GM18873 (cell line): ENCODE results near the gene APOC4.
"Not testable (repeated sequence)": the region's sequence is repeated elsewhere in the genome, so short reads cannot be mapped to it uniquely, and the experiment has no call there.

Experiments used
- ATAC-seq: cut with Tn5 transposase; IDR thresholded peaks from one replicate; pipeline ENCODE4 v1.9.1; 2021; ENCODE audit warnings: mild to moderate bottlenecking, moderate library complexity, moderate number of reproducible peaks; ENCODE audit not compliant: unreplicated experiment, low FRiP score

APOC4 gene, protein sequence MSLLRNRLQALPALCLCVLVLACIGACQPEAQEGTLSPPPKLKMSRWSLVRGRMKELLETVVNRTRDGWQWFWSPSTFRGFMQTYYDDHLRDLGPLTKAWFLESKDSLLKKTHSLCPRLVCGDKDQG

DNA sequence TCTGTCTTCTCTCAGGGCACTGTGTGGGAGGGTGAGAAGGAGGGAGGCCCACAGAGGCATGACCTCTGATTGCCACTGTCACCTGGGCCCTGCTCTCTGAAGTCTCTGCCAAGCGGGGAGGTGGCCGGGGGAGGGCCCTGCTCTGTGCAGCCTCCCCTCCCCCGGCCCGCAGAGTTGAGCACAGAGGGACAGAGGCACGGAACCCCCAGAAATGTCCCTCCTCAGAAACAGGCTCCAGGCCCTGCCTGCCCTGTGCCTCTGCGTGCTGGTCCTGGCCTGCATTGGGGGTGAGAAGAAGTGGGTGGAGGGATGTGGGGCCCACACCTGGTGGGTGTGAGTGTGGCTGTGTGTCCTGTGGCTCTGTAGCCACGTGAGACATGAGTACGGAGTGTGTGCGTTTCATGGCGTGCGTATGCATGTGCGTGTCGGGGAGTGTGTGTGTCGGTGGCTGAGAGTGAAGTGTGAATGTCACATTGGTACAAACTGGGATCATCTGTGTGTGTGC is at the start of gene APOC4:
Gene APOC4 (plus strand): TSS at position 171 of the 505 bp plus-strand sequence. CDS start 41 bp downstream, at position 212.
- ATAC-seq: no peak

- ATAC-seq: no peak
Measured at GRCh38 chr19:44892932-44893331, 49.1 kb upstream of the APOC4 start.

DNA sequence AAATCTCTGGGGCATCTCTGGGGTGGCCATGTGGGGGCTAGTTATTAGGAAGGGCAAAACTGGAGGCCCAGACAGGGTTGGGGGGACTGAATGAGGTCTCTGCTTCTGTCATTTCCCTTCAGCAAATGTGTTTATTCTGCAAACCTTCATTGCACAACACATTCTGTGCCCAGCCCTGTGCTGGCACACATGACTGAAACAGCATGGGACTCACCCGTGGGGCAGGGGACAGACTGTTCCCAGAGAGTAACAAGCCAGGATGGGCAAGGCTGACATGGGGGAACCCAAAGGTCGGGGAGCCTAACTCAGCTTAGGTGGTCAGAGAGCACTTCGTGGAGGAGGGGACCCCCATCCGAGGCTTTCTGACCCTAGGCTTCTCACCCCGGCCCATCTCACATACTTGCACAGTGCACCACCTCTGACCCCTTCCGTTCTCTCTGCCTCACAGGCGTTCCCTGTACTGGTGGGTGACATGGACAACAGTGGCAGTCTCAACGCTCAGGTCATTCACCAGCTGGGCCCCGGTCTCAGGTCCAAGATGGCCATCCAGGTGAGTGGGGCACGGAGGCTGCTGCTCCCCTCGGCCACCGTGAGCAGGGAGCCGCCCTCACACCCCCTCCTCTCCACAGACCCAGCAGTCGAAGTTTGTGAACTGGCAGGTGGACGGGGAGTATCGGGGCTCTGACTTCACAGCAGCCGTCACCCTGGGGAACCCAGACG is 48.5 kb upstream of the APOC4 start:
- ATAC-seq: no peak

GRCh38 chr19:44894052-44894400 is 48.0 kb upstream of the APOC4 start:
- no peak for ATAC-seq

DNA sequence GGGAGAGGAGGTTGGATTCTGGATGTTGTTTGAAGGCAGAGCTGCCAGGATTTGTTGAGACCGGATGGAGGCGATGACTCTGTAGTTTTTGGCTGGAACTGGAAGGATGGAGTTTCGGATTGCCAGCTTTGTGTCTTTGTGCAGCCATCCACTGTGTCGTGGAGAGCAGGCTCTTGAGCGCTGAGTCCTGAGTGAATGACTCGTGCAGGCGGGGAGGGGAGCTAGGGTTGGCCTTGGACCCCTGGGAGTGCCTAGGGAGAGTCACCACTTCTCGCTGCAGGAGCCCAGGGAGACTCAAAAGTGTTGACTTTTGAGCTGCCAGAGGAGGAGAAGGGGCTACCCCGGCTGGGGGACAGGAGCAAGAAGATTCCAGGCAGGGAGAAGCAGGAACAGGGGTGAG is 47.1 kb upstream of the APOC4 start:
- ATAC-seq: no peak

- ATAC-seq: no peak
Measured at GRCh38 chr19:44897835-44898234, 44.2 kb upstream of the APOC4 start.

DNA sequence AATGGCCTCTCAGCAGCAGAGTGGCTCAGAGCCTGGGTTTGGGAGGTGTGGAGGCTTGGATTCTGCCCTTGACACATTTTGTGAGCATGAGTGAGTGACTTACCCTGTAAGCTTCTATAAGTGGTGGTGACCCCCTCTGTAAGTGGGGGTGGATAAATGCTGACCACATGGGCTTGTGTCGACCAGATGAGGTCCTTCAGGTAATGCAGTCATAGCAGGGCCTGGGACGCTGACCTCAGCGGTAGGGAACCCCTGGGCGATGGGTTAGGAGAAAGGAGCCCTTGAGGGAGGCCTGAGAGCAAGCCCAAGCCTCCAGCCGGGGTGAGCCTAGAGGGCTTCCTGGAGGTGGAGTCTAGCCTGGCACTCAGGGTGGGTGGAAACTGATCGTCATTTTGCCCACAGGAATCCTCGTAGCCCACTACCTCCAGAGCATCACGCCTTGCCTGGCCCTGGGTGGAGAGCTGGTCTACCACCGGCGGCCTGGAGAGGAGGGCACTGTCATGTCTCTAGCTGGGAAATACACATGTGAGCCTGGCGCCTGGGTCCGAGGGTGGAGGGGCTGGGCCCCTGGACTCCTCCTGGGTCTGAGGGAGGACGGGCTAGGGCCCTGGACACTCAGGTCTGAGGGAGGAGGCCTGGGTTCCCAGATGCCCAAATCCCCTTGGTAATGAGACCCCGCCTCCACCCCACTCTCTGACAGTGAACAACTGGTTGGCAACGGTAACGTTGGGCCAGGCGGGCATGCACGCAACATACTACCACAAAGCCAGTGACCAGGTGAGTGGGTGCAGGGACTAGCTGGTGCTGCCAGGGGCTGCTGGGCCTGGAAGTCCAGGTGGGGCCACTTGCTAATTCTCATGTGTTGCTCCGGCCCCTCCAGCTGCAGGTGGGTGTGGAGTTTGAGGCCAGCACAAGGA is 41.5 kb upstream of the APOC4 start:
- ATAC-seq: no peak

- ATAC-seq: no peak
Measured at GRCh38 chr19:44903216-44903601, 38.8 kb upstream of the APOC4 start.

DNA sequence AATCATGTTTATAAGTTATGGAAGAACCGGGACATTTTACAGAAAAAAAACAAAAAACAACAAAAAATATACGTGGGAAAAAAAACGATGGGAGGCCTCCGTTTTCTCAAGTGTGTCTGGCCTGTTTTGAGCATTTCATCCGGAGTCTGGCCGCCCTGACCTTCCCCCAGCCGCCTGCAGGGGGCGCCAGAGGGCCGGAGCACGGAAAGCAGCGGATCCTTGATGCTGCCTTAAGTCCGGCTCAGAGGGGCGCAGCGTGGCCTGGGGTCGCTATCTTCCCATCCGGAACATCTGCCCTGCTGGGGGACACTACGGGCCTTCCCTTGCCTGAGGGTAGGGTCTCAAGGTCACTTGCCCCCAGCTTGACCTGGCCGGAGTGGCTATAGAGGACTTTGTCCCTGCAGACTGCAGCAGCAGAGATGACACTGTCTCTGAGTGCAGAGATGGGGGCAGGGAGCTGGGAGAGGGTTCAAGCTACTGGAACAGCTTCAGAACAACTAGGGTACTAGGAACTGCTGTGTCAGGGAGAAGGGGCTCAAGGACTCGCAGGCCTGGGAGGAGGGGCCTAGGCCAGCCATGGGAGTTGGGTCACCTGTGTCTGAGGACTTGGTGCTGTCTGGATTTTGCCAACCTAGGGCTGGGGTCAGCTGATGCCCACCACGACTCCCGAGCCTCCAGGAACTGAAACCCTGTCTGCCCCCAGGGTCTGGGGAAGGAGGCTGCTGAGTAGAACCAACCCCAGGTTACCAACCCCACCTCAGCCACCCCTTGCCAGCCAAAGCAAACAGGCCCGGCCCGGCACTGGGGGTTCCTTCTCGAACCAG is 38.2 kb upstream of the APOC4 start:
- no peak for ATAC-seq

DNA sequence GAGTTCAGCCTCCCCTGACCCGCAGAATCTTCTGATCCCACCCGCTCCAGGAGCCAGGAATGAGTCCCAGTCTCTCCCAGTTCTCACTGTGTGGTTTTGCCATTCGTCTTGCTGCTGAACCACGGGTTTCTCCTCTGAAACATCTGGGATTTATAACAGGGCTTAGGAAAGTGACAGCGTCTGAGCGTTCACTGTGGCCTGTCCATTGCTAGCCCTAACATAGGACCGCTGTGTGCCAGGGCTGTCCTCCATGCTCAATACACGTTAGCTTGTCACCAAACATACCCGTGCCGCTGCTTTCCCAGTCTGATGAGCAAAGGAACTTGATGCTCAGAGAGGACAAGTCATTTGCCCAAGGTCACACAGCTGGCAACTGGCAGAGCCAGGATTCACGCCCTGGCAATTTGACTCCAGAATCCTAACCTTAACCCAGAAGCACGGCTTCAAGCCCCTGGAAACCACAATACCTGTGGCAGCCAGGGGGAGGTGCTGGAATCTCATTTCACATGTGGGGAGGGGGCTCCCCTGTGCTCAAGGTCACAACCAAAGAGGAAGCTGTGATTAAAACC is 37.5 kb upstream of the APOC4 start:
- no peak for ATAC-seq

DNA sequence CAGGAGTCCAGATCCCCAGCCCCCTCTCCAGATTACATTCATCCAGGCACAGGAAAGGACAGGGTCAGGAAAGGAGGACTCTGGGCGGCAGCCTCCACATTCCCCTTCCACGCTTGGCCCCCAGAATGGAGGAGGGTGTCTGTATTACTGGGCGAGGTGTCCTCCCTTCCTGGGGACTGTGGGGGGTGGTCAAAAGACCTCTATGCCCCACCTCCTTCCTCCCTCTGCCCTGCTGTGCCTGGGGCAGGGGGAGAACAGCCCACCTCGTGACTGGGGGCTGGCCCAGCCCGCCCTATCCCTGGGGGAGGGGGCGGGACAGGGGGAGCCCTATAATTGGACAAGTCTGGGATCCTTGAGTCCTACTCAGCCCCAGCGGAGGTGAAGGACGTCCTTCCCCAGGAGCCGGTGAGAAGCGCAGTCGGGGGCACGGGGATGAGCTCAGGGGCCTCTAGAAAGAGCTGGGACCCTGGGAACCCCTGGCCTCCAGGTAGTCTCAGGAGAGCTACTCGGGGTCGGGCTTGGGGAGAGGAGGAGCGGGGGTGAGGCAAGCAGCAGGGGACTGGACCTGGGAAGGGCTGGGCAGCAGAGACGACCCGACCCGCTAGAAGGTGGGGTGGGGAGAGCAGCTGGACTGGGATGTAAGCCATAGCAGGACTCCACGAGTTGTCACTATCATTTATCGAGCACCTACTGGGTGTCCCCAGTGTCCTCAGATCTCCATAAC is 36.4 kb upstream of the APOC4 start, which contains the start of gene APOE:
Gene APOE (plus strand): TSS at position 360 of the 724 bp plus-strand sequence. CDS start 829 bp downstream, outside the sequence.
- no peak for ATAC-seq

DNA sequence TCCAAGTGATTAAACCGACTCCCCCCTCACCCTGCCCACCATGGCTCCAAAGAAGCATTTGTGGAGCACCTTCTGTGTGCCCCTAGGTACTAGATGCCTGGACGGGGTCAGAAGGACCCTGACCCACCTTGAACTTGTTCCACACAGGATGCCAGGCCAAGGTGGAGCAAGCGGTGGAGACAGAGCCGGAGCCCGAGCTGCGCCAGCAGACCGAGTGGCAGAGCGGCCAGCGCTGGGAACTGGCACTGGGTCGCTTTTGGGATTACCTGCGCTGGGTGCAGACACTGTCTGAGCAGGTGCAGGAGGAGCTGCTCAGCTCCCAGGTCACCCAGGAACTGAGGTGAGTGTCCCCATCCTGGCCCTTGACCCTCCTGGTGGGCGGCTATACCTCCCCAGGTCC is 34.4 kb upstream of the APOC4 start:
- no peak for ATAC-seq

DNA sequence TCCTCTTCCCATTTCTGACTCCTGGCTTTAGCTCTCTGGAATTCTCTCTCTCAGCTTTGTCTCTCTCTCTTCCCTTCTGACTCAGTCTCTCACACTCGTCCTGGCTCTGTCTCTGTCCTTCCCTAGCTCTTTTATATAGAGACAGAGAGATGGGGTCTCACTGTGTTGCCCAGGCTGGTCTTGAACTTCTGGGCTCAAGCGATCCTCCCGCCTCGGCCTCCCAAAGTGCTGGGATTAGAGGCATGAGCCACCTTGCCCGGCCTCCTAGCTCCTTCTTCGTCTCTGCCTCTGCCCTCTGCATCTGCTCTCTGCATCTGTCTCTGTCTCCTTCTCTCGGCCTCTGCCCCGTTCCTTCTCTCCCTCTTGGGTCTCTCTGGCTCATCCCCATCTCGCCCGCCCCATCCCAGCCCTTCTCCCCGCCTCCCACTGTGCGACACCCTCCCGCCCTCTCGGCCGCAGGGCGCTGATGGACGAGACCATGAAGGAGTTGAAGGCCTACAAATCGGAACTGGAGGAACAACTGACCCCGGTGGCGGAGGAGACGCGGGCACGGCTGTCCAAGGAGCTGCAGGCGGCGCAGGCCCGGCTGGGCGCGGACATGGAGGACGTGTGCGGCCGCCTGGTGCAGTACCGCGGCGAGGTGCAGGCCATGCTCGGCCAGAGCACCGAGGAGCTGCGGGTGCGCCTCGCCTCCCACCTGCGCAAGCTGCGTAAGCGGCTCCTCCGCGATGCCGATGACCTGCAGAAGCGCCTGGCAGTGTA is 33.8 kb upstream of the APOC4 start:
- no peak for ATAC-seq

DNA sequence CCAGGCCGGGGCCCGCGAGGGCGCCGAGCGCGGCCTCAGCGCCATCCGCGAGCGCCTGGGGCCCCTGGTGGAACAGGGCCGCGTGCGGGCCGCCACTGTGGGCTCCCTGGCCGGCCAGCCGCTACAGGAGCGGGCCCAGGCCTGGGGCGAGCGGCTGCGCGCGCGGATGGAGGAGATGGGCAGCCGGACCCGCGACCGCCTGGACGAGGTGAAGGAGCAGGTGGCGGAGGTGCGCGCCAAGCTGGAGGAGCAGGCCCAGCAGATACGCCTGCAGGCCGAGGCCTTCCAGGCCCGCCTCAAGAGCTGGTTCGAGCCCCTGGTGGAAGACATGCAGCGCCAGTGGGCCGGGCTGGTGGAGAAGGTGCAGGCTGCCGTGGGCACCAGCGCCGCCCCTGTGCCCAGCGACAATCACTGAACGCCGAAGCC is 33.2 kb upstream of the APOC4 start:
- no peak for ATAC-seq

GRCh38 chr19:44909775-44910174 is 32.3 kb upstream of the APOC4 start:
- ATAC-seq: no peak

DNA sequence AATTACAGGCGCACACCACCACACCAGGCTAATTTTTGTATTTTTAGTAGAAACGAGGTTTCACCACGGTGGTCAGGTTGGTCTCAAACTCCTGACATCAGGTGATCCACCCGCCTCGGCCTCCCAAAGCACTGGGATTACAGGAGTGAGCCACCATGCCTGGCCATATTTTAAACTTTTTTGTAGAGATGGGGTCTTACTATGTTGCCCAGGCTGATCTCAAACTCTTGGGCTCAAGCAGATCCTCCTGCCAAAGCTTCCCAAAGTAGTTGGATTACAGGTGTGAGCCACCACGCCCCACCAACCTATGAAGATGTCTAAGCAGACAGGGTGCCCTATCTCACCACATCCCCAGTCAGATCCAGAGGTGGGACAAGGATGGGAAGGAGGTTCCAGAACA is 30.1 kb upstream of the APOC4 start:
- not testable (repeated sequence) for ATAC-seq

- no peak for ATAC-seq
Measured at GRCh38 chr19:44912854-44913253, 29.2 kb upstream of the APOC4 start.
